Measurements from ENCODE around the gene C19orf12. TPM values are rescaled to one million over a fixed set of nuclear protein-coding genes. Genes with fewer than 3 reads are reported as not detected.

Gene C19orf12
- total RNA-seq, 2 donors from 2014 or later, result 16.2 to 19.3 TPM

- intact Hi-C loops (cut with DNase I, micrococcal nuclease), result no loop called here
- DNase-seq (no peak), ATAC-seq (no peak)
Observed at GRCh38 chr19:29704562-29705558, 10.2 kb downstream of the C19orf12 start.

DNA sequence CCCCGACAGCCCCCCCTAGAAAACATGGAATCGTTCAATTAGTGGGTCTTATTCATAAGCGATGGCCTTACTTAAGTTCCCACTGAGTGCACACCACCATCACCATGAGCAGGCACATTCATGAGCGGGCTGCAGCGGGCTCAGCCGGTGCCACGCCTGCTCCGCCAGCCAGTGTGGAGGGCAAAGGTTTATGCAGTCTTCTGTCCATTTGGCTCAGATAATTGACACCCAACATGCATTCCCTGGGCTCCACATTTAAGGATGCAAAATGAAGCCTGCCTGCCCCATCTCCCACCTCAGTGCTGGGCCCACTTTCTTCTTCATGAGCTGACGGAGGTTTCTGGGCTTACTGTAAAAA is 12.1 kb downstream of the C19orf12 start:
- intact Hi-C loops (cut with DNase I, micrococcal nuclease), result no loop called here
- no peak for DNase-seq
- peak; percentile 31 for ATAC-seq

- DNase-seq, result no peak
- intact Hi-C loops (cut with DNase I, micrococcal nuclease), result no loop called here
- ATAC-seq, result no peak
Observed at GRCh38 chr19:29702161-29702962, 12.7 kb downstream of the C19orf12 start.

DNA sequence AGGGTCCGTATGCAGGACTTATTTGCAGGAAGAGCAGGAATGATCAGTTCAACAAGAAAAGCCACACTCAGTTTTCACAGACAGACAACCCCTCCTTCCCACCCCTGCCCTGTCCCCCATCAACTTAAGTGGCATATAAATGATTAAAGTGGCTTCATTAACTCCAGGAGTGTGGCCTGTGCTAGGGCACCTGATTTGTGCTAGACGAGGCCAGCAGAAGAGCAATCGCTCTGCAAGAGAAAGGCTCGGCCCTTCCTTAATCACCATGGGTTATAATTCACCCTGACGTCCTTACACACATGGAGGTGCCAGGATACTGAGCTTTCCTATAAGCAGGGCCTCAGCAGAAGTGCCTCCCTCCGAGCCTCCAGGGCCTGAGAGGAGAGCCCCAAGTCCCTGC is 14.6 kb downstream of the C19orf12 start:
- no peak for DNase-seq
- intact Hi-C loops (cut with DNase I, micrococcal nuclease), result no loop called here
- ATAC-seq, result no peak

DNA sequence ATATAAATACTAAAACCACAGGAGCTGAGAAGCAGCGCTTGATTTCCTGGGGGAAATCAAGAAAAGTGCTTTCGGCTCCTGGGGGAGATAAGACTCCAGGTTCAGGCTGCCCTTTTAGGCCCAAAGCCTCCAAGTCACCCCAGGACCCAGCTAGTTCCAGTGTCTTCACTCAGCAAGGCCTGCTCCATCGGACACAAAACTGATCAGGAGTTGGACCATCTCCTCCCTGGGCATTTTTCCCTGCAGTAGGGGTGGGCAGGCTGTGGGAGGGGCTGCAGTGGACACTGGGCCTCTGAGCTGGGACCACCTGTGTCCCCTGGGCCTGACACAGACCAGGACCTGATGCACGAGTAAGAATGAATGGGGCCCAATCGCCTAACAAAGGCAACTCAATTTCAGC is 15.2 kb downstream of the C19orf12 start:
- DNase-seq (no peak), ATAC-seq (no peak)
- intact Hi-C loops (cut with DNase I, micrococcal nuclease), result no loop called here

DNA sequence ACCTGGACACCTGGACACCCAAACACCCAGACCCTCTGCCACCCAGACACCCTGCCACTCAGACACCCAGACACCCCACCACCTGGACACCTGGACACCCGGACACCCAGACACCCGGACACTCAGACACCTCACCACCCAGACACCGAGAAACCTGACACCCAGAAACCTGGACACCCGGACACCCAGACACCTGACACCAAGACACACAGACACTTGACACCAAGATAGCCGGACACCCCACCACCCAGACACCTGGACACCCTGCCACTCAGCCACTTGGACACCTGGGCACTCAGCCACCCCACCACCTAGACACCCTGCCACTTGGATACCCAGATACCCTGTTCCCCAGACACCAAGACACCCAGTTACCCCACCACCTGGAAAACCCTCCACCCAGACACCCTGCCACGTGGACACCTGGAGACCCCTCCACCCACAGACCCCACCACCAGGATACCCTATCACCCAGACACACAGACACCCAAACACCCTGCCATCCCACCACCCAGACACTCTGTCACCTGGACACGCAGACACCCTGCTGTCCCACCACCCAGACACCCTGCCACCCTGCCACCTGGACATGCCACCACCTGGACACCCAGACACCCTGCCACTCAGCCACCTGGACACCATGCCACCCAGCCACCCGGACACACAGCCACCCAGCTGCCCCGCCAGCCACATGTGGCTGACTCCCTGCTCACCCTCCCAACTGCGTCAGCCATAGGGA is 17.4 kb downstream of the C19orf12 start:
- ATAC-seq (no peak), DNase-seq (no peak)
- intact Hi-C loops (cut with DNase I, micrococcal nuclease), result no loop called here

DNA sequence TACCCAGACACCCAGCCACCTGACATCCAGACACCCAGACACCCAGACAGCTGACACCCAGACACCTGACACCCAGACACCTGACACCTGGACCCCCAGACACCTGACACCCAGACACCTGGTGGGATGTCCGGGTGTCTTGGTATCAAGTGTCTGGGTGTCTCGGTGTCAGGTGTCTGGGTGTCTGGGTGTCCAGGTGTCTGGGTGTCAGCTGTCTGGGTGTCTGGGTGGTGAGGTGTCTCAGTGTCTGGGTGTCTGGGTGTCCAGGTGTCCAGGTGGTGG is 18.6 kb downstream of the C19orf12 start:
- DNase-seq, result no peak

GRCh38 chr19:29695765-29696564 is 19.1 kb downstream of the C19orf12 start:
- DNase-seq, result no peak
- ATAC-seq, result no peak
- intact Hi-C loops (cut with DNase I, micrococcal nuclease), result no loop called here

More for the DNA sequence above, 18.6 kb downstream of the C19orf12 start:
- intact Hi-C loops (cut with DNase I, micrococcal nuclease), result no loop called here
- ATAC-seq, result no peak

DNA sequence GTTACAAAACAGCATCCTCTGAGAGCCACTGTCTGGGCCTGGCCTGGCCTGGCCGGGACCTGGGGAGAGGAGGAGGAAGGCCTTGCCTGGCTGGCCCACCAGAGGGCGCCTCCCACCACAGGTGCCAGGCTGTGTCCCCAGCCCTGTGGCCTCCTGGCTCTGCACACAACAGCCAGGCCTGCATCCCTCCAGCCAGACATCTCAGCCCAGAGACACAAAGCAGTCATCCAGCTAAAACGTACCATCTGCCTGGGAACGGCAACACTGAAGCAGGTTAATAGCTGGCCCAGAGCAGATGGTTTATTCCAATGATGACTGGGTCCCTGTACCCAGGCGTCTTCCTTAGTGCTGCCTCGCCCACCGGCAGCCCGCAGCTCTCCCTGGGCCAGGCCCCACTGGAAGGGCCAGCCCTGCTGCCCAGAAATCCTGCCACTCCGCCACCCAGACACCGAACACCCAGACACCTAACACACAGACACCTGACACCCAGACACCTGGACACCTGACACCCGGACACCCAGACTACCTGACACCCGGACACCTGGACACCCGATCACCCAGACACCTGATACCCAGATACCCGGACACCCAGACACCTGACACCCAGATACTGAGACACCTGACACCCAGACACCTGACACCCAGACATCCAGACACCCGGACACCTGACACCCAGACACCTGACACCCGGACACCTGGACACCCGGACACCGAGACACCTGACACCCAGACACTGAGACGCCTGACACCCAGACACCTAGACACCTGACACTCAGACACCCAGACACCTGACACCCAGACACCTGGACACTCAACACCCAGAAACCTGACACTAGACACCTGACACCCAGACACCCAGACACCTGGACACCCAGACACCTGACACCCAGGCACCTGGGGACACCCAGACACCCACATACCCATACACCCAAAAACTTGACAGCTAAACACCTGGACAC is 20.1 kb downstream of the C19orf12 start:
- DNase-seq, result peak; percentile 64 to 87
- intact Hi-C loops (cut with DNase I, micrococcal nuclease), result no loop called here
- ATAC-seq, result peak; percentile 98

- no peak for ATAC-seq
- DNase-seq, result no peak
- intact Hi-C loops (cut with DNase I, micrococcal nuclease), result no loop called here
Observed at GRCh38 chr19:29694161-29694560, 20.9 kb downstream of the C19orf12 start.

DNA sequence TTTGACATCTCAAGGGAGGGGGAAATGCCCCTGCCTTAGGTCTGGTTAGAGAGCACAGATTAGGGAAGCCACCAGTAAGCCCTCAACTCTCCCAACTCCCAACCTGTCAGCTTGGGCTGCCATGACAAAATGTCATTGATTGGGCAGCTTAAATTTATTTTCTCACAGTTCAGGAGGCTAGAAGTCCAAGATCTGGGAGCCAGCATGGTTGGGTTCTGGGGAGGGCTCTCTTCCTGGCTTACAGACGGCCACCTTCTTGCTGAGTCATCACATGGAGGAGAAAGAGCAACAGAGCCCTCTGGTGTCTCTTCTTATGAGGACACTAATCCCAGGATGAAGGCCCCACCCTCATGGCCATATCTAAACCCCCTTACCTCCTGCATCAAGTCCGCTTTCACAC is 24.2 kb downstream of the C19orf12 start:
- DNase-seq, result no peak
- intact Hi-C loops (cut with DNase I, micrococcal nuclease), result no loop called here
- peak; percentile 36 for ATAC-seq

DNA sequence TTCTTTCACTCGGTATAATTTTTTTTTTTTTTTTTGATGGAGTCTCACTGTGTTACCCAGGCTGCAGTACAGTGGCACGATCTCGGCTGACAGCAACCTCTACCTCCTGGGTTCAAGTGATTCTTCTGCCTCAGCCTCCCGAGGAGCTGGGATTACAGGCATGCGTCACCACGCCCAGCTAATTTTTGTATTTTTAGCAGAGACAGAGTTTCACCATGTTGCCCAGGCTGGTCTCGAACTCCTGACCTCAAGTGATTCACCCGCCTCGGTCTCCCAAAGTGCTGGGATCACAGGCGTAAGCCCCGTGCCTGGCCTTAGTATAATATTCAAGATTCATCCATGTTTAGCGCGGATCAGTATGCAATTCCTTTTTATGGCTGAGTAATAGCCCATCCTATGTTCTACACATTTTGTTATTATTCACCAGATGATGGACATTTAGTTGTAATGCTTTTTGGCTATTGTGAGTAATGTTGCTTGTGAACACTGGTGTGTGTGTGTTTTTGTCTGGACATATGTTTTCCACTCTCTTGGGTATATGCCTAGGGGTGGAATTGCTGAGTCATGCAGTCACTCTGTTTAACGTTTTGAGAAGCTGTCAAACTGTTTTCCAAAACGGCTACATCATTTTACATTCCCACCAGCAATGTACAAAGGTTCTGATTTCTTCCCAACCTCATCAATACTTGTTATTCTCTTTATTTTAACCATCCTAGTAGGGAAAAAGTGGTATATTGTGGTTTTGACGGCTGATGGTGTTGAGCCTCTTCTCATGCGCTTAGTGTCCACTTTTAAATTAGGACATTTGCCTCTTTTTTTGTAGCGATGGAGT is 26.9 kb downstream of the C19orf12 start:
- ATAC-seq, result no peak
- intact Hi-C loops (cut with DNase I, micrococcal nuclease), result no loop called here
- DNase-seq, result no peak

DNA sequence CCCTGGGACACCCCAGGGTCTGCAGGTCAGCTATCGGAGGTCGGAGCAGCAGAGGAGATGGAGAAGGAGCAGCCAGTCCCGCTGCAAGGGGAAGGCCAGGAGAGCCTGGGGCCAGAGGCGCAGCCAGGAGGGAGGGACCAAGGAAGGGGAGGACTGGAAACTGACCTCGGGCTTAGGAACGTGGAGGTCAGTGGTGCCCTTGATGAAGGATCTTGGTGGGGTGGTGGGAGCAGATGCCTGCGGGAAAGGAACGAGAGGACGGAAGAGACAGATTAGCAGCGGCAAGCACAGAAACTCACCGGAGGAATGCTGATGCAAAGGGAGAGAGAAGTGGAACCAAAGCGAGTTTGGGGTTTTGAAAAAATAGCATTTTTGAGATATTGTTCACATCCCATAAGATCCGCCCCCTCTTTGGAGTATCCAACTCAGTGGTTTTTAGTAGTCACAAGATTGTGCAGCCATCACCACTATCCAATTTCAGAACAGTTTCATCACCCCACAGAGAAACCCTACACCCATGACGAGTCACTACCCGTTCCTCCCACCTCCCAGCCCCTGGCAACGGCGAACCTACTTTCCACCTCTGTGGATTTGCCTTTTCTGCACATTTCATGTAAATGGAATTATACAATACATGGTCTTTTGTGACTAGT is 27.7 kb downstream of the C19orf12 start:
- intact Hi-C loops (cut with DNase I, micrococcal nuclease), result no loop called here
- DNase-seq, result no peak
- ATAC-seq, result no peak

GRCh38 chr19:29686285-29686805 is 28.7 kb downstream of the C19orf12 start:
- DNase-seq (no peak), ATAC-seq (no peak)
- intact Hi-C loops (cut with DNase I, micrococcal nuclease), result no loop called here

- ATAC-seq, result no peak
- DNase-seq, result no peak
- intact Hi-C loops (cut with DNase I, micrococcal nuclease), result no loop called here
Observed at GRCh38 chr19:29685326-29685725, 29.7 kb downstream of the C19orf12 start.

DNA sequence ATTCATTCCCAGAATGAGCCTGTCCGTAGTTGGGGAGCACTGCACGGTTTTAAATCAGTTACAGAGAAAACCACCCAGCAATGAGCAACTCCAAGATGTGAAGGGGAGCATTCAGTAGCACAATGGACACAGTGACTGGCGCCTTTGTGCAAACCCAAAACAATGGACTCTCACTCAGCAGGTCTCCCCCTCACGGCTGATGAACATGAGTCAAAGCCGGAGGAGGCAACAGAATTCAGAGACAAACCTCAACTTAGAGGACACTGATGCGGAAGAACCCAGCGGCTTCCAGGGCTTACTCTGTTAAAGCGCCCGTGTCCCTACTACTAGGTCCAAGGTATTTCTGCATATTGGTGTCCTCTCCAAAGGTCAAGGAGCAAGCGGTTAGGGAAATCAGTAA is 32.1 kb downstream of the C19orf12 start:
- intact Hi-C loops (cut with DNase I, micrococcal nuclease), result no loop called here
- DNase-seq (no peak), ATAC-seq (no peak)
